Tongue (tissue), 2 donors: ENCODE results near the gene NBPF19. TPM values are rescaled to one million over a fixed set of nuclear protein-coding genes. Genes with fewer than 3 reads are reported as not detected.
"Not testable (repeated sequence)": the region's sequence is repeated elsewhere in the genome, so short reads cannot be mapped to it uniquely, and the experiment has no call there.

Experiments used
- DNase-seq: peaks from one replicate; pipeline ENCODE4 v3.0.0-alpha.2; 2015
- total RNA-seq: library from RNA; depleted of rRNA; stranded (reverse); fragments of >200 nt; gene quantifications from one replicate; pipeline ENCODE4 v1.2.3, GENCODE V29; 2014

The NBPF19 gene, protein sequence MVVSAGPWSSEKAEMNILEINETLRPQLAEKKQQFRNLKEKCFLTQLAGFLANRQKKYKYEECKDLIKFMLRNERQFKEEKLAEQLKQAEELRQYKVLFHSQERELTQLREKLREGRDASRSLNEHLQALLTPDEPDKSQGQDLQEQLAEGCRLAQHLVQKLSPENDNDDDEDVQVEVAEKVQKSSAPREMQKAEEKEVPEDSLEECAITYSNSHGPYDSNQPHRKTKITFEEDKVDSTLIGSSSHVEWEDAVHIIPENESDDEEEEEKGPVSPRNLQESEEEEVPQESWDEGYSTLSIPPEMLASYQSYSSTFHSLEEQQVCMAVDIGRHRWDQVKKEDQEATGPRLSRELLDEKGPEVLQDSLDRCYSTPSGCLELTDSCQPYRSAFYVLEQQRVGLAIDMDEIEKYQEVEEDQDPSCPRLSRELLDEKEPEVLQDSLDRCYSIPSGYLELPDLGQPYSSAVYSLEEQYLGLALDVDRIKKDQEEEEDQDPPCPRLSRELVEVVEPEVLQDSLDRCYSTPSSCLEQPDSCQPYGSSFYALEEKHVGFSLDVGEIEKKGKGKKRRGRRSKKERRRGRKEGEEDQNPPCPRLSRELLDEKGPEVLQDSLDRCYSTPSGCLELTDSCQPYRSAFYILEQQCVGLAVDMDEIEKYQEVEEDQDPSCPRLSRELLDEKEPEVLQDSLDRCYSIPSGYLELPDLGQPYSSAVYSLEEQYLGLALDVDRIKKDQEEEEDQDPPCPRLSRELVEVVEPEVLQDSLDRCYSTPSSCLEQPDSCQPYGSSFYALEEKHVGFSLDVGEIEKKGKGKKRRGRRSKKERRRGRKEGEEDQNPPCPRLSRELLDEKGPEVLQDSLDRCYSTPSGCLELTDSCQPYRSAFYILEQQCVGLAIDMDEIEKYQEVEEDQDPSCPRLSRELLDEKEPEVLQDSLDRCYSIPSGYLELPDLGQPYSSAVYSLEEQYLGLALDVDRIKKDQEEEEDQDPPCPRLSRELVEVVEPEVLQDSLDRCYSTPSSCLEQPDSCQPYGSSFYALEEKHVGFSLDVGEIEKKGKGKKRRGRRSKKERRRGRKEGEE (N-terminal part only)
- 22.2 TPM for total RNA-seq

DNA sequence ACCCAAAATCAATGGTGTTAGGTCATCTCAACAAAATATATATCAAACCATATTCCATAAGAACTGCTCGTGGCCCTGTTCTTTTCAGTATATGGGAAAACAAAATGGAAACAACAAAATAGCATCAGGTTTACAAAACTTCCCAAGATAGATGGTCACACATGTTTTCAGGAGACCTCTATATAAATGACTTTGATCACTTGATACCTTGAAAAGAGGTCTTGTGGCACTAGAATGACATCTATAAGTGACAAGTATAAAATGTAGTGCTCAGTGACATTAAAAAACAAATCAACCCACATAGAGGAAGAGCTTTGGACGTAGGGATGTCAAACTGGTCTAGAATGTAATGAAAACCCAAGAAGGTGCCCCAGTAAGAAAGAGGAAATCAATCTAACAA, at the start of gene NBPF19:
TSS of gene NBPF19 (plus strand) at position 301 of the 400 bp plus-strand sequence. CDS start 888 bp downstream, outside the sequence.
- DNase-seq: not testable (repeated sequence)

DNA sequence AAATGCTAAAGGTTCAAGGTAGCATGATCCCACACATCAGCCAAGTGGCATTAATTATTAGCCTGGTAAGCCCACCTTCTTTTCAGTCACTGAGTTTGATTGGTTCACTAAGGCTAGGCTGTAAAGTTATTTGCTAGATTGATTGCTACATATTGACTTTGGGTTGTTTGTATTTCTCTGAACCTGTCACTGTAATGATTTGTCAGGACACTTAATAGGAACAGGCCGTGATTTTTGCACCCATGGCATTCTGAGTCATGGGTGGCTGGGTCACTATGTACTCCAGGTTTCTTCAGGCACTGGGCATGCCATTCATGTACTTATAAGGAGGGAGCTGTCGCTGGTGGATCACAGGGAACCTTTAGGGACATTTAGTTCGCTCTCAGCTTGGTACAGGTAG, 46.5 kb upstream of the NBPF19 start:
- not testable (repeated sequence) for DNase-seq

DNA sequence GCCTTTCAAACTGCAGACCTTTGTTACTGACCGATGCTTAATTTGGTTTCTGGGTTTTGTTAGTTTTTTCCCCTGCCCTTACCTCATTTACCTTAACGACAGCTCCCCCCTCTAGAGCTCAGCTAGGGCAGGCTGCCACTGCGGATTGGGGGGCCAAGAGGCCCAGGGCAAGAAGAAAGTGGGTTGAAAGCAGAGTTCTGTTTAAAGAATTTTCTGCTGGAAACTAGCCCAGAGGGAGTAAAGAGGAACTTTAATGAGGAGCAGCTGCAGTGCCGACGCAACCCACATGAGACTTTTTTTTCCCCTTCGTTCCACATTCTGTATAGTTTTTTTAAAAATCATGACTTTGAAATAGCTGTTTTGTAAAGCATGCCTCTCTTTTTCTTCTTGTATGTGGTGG, 29.4 kb upstream of the NBPF19 start:
- DNase-seq: peak; percentile 83

DNA sequence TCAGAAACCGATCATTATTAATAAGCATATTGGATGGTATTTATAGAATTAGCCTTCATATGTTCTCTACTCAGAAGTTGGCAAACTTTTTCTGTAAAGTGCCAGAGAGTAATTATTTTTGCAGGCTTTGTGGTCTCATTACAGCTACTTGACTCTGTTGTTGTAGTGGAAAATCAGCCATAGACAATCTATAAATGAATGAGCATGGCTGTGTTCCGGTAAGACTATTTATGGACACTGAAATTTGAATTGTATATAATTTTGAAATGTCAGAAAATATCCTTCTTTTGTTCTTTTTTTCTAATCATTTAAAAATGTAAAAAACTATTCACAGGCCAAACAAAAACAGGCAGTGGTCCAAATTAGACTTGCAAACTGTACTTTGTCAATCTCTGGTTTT, 22.6 kb upstream of the NBPF19 start:
- DNase-seq: not testable (repeated sequence)

DNA sequence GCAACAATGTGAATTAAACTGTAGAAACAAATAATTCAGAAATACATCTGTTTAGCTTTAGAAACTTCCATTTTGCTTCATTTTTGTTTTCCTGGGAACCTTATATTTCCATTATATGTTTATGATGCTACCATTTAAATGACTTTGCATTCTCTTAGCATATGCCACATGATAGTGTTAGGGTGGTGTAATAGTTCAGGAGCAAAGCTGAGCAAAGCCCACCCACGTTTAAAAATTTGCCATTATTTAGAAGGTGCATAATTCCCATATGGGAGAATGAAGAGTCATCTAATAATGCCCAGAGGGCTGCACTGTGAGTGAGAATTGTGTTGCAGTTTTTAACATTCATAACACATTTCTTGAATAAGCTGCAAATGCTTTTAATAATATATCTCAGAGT, 22.2 kb upstream of the NBPF19 start:
- not testable (repeated sequence) for DNase-seq

DNA sequence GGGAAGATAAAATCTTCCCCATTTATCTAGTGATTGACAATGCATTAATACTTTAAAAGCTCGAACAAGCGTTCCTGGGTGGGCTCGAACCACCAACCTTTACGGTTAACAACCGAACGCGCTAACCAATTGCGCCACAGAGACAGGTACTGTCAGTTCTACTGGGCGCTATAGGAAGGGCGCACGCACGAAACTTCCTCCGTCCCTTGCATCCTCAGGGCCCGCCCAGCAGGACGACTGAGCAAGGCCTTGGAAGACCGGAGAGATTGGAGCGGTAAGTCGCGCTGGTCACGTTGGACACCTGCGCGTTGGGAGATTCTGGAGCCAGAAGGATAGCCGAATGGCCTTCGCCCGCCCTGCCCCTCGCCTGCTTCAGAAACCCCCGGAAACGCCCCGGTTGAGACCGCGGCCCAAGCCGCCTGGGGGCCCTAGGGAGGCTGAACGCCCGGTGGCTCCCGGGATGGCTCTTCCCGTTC, 83.5 kb downstream of the NBPF19 start:
- peak; percentile 61 for DNase-seq

DNA sequence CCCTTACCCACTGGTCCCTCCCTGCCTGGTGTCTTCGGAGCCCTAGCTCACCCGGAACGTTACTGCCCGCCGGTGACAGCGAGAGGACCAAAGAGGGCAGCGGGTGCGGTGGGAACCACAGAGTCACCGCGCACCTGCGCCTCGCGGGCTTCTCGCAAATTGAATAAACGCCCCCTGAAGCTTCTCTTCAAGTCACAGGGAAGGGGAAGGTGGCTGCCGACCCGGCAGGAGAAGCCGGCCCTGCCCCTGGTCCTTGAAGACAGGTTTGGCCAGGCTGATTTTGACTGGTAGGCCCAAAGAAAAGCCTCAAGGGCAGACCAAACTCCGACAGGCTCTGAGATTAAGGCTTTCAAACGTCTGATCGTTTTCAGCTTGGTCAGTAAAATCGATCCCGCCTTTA, 87.0 kb downstream of the NBPF19 start:
- not testable (repeated sequence) for DNase-seq

DNA sequence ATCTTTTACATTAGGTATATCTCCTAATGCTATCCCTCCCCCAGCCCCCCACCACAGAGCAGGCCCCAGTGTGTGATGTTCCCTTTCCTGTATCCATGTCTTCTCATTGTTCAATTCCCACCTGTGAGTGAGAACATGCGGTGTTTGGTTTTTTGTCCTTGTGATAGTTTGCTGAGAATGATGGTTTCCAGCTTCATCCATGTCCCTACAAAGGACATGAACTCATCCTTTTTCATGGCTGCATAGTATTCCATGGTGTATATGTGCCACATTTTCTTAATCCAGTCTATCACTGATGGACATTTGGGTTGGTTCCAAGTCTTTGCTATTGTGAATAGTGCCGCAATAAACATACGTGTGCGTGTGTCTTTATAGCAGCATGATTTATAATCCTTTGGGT, 90.6 kb downstream of the NBPF19 start:
- DNase-seq: not testable (repeated sequence)

DNA sequence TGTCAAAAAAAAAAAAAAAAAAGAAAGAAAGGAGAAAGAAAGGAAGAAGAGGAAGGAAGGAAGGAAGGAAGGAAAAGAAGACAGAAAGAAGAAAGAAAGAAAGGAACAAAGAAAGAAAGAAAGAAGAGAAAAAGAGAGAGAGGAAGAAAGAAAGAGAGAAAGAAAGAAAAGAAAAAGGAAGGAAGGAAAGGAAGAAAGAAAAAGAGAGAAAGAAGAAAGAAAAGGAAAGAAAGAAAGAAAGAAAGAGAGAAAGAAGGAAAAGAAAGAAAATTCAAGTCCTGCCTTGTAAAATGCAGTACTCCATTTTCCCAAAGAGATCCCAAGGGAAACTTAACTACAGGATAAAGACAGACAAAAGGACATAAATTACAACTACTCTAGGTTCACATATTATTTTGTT, 97.9 kb downstream of the NBPF19 start:
- DNase-seq: not testable (repeated sequence)

DNA sequence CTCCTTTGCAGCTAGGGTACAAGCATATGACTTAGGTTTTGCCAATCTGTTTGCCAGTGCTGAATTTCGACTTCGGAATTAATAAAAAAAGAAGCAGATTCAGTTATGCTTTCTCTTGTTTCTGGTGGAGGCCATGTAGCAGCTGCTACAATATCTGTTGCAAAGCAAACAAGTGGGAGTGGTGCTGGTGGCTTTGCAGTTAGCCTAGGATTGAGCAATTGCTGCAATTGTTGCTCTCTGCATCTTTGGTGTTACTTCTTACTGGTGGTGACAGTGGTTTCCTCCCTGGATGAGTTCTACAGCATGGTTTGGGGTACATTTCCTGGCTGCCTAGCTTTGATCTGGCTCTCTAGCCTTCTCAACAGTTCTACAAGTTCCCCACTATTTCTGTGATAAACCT, 110.7 kb downstream of the NBPF19 start:
- DNase-seq: not testable (repeated sequence)

Other genes with a start within 250 kb of the NBPF19 start
- gene PPIAL4C, start 108.8 kb downstream of the NBPF19 start, total RNA-seq: not detected